ENCODE data around the gene FAM13C.

The FAM13C gene

GRCh38 chr10:59360605-59361405 lies 1.5 kb downstream of the FAM13C start:
- DNase-seq: no peak

- no peak for DNase-seq
These were observed 3.8 kb downstream of the FAM13C start for GRCh38 chr10:59358576-59358975.

GRCh38 chr10:59354434-59354833 lies 7.9 kb downstream of the FAM13C start:
- no peak for DNase-seq

- DNase-seq: no peak
These were observed 11.8 kb downstream of the FAM13C start for GRCh38 chr10:59350558-59350957.

- no peak for DNase-seq
These were observed 16.0 kb downstream of the FAM13C start for GRCh38 chr10:59346321-59346720.

GRCh38 chr10:59342723-59343122 lies 19.6 kb downstream of the FAM13C start:
- no peak for DNase-seq

GRCh38 chr10:59342000-59342399 lies 20.3 kb downstream of the FAM13C start:
- no peak for DNase-seq

GRCh38 chr10:59340285-59340684 lies 22.1 kb downstream of the FAM13C start:
- DNase-seq: no peak

- DNase-seq: no peak
These were observed 23.0 kb downstream of the FAM13C start for GRCh38 chr10:59339351-59339750.

- no peak for DNase-seq
These were observed 25.1 kb downstream of the FAM13C start for GRCh38 chr10:59337201-59337652.

GRCh38 chr10:59336632-59337031 lies 25.7 kb downstream of the FAM13C start:
- no peak for DNase-seq

GRCh38 chr10:59335497-59335896 lies 26.9 kb downstream of the FAM13C start:
- DNase-seq: no peak

- DNase-seq: no peak
These were observed 28.6 kb downstream of the FAM13C start for GRCh38 chr10:59333701-59334100.

- DNase-seq: no peak
These were observed 29.8 kb downstream of the FAM13C start for GRCh38 chr10:59332581-59332980.

- DNase-seq: no peak
These were observed 30.7 kb downstream of the FAM13C start for GRCh38 chr10:59331661-59332060.

- DNase-seq: no peak
These were observed 37.2 kb downstream of the FAM13C start for GRCh38 chr10:59325116-59325515.

- DNase-seq: no peak
These were observed 37.8 kb downstream of the FAM13C start for GRCh38 chr10:59324597-59324996.

GRCh38 chr10:59323831-59324401 lies 38.4 kb downstream of the FAM13C start:
- no peak for DNase-seq

GRCh38 chr10:59323036-59323459 lies 39.3 kb downstream of the FAM13C start:
- DNase-seq: no peak

- DNase-seq: no peak
These were observed 40.2 kb downstream of the FAM13C start for GRCh38 chr10:59322131-59322530.

GRCh38 chr10:59320355-59320754 lies 42.0 kb downstream of the FAM13C start:
- DNase-seq: no peak

- DNase-seq: no peak
These were observed 42.5 kb downstream of the FAM13C start for GRCh38 chr10:59319854-59320253.

- no peak for DNase-seq
These were observed 45.3 kb downstream of the FAM13C start for GRCh38 chr10:59317066-59317465.

GRCh38 chr10:59315465-59315864 lies 46.9 kb downstream of the FAM13C start:
- DNase-seq: no peak

- no peak for DNase-seq
These were observed 48.1 kb downstream of the FAM13C start for GRCh38 chr10:59314268-59314667.

All from activated gamma-delta T cell (primary cell).